GM19397 (cell line): ENCODE results near the gene LRRC46.

Experiments
- ATAC-seq: cut with Tn5 transposase; IDR thresholded peaks from one replicate; pipeline ENCODE4 v1.9.1; 2021; ENCODE audit warnings: mild to moderate bottlenecking, moderate library complexity; ENCODE audit not compliant: unreplicated experiment

Gene LRRC46

DNA sequence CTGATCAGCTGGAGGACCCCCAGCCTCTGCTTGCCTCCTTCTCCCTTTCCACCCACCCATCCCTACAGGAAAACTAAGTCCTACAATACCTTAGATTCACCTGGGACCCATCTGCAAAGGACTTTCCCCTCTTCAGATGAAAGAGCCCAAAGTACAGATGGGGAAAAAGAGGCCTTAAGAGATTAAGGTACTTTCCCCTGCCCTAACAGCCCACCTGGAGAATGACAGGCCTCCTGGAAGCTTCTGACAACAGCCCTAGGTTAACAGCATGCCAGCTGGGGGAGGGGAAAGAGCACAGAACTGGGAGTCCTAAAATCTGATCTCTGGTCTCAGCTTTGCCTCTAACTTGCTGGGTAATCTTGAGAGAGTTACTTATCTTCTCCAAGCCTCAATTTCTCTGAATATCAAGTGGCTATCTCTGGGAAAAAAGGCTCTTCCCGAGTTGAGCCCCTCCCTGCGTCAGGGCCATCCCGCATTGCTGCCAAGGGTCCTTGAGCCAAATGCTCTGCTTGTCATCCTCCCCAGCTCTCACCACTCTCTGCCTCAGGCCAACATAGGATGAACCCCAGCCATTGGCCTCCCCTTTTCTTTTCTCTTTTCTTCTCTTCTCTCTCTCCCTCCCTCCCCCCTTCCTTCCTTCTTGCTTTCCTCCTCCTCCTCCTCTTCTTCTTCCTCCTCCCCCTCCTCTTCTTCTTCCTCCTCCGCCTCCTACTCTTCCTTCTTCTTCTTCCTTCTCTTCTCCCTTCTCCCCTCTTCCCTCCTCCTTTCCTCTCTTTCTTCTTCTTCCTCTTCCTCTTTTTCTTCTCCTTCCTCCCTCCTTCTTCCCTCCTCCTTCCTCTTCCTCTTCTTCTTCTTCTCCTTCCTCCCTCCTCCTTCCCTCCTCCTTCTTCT lies 42.0 kb downstream of the LRRC46 start:
- ATAC-seq, result no peak

DNA sequence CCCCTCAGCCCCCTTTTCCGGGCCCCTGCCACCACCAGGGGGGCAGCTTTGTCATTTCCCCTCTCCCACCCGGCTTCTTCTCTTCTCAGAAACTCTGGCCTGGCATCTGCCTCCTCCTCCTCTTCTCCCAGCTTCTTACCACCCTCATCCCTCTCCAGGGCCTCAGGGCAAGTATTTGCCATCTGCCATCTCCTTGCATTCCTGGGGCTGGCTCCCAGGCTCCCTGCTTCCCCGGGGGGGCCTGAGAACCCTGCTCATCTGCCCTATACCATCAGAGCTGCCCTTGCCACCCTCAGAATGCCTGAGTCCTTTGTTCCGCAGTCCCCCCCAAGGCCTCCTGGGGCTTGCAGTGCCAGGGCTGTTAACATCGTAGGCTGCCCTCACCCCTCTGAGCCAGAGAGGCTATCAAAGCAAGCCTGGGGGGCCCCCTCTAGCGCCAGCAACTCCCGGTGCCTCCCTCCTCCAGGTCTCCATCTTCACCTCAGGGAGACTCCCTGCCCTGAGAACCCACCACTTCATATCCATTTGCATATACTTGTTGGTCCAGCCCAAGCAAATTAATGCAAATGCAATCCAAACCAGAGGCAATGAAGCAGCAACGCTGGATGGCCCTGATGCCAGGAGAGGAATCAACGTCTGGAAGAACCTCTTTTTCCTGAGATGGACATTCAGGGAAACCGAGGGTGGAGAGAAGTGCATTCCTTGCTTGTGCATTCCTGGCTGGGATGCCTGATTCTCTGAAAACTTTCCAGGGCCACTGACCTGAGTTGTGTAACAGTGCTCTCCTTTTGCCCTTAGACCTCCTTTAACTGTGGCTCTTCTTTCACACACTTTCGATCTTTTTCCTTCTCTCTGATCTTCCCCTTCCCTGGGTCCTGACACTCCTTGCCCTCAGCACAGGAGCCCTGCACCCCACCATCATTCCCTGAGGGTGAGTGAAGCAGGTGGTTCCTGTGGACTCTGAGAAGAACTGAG lies 43.8 kb downstream of the LRRC46 start:
- ATAC-seq, result no peak

DNA sequence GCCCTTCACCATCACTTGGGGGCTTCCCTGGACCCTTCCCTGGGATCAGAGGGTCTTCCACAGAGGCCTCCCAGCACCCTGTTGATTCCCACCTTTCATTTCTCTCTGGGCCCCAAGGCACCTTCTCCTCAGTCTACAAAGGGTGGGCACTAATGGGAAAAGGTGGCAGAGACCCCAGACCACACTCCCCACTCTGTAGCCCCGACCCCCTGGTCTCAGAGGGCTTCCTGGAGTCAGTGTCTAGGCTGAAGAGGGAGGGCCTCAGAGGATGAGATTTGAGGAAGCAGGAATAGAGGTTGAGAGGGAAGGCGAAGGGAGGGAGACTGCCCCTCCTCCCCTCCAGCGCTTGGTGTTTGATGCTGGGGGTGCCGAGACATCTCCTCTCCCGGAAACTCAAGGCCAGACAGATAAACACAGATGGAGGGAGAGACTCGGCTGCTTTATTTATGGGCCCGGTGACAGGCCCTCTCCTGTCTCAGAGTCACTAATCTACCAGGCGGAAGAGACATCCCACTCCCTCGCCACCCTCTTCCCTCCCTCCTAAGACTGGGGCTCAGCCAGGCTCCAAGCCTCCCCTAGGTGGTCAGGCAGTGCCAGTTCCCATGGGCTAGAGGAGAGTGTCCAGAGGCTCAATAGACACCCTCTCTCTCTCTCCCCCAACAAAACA lies 46.0 kb downstream of the LRRC46 start:
- ATAC-seq, result no peak

DNA sequence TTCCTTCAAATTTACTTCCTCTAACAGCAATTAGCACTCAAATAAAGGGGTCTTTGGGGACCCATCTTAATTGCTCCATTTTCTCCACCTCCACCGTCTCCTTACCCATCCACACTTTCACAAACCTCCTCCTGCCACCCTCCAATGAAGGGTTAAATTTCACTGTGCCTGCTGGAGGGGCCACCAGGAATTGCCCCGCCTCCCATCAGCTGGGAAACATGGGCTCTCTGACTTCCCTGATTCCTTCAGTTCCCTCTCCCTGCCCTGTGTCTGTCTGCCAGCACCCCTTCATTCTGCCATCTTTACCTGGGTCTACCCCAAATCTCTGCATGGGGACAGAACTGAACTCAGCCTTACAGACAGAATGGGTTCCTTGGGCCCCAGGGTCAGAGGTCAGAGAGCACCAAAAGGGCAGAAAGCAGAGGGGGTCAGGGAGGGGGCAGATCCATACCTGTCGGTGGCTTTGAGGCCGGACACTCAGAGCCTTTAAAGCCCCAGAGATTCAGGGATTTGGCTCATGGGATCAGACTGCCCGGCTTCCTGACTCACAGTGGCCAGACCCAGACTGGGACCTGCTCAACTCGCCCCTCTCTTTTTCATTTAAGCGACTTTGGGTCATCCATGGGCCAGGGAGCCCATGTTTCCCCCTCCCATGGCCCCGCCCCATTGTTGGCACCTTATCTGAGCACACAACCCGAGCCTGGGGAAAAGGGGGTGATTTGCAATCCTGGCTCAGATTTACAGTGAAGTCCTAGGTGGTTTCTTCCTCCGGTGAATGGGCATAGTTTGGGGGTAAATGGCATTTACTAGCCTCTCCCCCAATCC lies 46.9 kb downstream of the LRRC46 start:
- no peak for ATAC-seq

DNA sequence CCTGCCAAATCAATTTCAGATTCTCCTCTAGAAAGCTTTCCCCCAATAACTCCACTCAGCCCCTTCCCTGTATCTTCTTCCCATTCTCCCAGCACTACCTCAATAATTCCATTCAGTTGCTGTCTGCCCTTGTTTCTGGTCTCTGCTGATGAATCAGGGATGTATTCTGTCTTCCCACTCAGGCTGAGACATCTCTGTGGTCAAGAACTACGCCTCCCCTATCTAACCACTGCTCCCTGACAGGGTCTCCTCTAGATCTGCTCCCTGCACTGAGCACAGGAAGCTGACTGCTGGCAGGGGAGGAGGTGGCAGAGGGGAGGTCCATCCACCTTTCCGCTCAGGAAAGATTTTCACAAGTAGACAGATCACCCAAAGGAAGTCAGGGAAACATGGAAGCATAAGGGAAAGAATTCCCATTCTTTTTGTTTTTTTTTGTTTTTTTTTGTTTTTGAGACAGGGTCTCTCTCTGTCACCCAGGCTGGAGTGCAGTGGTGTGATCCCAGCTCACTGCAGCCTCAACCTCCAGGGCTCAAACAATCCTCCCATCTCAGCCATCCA lies 47.6 kb downstream of the LRRC46 start:
- ATAC-seq, result no peak

DNA sequence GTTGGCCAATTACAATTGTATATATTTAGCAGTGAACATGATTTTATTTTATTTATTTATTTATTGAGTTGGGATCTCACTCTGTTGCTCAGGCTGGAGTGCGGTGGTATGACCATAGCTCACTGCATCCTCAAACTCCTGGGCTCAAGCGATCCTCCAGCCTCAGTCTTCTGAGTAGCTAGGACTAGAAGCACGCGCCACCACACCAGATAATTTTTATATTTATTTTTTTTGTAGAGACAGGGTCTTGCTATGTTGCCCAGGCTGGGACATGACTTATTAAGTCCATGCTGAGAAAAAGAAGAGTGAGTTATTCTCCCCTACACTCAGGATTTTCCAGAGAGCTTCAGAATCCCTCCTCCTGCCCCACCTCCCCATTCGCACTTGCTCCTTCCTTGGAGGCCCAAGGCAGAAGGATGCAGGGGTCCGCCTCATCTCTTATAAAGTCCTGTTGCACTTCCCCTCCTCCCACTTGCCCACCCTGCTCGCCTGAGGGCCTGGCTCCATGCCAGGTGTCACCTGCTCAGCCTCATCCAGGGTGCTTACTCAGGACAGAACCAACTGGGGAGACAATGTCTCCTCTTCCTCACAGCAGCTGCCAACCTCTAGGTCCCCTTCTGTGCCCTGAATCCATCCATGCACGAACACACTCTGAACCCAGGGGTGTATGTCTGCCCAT lies 48.4 kb downstream of the LRRC46 start:
- no peak for ATAC-seq

DNA sequence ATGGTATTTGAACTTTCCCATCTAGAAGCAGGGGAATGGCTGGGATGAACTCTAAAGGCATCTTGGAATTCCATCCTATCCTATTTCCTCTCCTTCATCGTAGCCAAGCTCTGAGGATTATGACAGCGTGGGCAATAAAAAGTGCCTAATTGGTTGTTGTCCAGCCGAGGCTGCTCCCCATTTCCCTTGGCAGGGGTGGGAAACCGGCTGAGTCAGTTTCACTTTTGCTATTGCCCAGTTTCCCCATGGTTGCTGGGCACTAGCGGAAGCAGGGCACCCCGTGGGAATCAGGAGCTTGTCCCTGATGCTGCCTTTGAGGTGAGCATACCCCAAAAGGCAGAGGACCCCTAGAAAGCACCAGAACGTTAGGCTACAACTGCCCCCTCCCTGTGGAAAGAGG lies 50.8 kb downstream of the LRRC46 start:
- no peak for ATAC-seq

DNA sequence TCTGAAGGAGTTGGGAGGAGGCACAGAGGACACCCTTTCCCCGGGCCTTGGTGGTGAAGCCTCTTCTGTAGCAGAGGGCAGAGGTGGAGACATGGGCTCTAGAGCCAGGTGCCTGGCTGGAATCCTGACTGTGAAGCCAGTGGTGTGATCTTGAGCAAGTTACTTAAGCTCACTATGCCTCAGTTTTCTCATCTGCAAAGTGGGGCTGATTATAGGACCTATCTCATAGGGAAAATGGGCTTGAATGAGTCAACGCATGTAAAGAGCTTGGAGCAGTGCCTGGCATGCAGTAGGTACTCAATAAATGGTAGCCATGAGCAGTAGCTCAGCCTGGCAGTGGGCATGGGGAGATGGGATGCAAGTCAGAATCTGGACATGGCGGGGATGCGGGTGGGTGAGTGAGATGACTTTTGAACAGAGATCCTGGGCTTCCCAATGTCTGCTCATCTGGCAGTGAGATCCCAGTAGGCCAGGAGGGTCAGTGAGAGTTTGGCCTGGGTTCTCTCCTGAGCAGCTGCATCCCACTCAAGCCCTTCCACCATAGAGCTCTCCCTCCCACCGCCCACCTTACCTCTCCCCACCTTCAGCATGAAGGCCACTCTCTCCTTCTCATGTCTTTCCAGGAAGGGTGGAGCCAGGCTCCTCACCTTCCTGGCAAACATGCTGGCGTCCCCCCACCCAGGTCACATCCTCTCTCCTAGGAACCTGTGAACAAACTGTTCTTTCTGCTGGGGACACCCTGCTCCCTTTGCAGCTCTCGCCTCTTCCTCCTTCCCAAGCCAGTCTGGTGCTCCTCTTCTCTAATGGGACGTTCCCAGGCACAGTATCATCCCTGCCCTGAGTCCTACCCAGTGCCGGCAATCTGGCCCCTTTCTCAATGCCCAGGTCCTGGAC lies 51.5 kb downstream of the LRRC46 start:
- no peak for ATAC-seq

DNA sequence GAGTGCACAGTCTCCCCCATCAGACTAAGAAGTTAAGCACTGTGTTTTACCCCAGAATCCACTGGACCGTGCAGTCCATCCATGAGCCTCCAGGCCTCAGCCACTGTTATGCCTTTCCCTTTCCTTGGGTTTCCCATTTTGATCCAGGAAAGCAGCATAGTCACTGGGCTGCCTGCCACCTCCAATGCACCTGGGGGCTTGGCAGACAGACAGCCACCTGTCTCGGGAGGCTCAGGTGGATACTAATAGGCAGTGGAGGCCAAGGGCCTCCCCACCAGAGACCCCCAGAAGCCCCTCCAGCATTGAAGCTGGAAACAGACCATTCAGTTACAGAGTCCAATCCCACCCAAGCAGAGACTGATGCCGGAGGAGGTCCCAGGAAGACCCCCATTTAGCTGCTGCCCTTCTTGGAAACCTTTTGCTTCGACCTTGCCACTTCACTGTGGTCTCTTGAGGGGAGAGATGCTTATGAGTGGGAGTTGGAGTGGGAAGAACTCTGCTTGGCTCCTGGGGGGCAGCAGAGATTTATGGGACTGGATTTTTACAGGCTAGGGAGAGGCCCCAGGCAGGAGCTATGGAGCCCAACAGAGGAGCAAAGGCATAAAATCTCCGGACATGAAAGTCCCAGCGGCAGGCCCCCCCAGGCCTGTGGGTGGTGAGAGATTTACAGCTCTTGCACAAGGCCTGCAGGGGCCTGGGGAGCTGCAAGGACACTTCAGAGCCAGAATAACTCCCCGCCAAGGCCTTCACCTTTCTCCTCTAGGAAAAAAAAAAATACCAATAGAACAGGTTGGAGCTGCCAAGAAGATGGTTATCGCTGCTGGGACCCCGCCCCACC lies 52.3 kb downstream of the LRRC46 start:
- ATAC-seq, result no peak

DNA sequence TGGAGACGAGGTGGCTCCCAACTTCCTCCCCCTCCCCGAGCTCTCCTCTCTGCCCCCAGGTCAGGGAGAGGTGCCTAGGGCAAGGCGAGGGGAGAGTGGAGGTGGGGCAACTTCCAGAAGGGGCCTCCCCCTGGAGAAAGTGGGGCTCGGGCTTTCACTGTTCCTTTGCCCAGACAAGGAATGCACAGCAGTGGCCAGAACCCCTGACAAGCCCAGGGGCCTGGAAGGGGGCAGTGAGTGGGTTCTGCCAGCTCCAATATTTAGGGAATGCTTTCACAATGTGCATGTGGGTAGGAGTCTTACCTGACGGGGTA lies 52.9 kb downstream of the LRRC46 start:
- ATAC-seq, result no peak

DNA sequence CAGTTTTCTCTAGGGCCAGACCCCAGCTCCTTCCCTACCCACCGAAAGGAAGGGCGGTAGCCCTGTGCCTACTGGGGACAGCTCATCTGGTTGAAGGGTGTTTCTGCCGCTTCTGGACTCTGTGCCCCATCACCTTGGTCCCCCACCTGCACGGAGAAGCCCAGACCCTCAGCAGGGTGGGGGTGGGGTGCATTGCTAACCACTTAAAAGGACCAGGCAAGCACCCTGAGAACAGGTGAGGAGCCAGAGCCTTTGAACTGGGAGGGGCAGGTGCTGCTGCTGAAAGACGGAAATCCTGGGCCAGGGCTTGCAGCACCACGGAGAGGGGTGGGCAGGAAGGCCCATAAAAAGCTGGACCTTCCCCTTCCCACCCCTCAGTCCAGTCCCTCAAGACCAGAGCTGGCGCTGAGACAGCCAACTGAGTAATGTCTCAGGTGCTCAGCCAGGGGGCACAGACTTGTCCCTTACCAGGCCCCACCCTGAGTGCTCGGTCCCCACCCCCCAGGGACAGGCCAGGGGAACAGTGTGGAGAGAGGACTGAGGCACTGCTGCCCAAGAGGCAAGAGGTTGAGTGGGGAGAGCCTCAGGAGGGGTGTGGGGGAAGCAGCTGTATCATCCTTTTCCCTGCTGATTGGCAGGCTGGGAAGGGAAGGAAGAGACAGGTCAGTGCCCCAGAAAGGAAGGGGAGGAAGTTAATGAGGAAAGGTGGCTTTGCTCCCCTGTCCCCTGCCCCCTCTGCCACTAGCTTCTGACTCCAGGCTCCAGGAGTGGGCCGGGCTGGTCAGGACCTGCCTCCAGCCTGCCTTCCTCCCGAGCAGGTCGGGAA lies 53.6 kb downstream of the LRRC46 start:
- no peak for ATAC-seq
